ENCODE data around the gene EIF4G3.

- TF ChIP-seq CTCF (IDR thresholded peaks at IDR 0.05; ENCODE audit: extremely low read depth in 1 of 2, insufficient read depth in 1 of 2, low read depth in 1 of 2, low read length in 2 of 2) (no peak), POLR2A (IDR thresholded peaks at IDR 0.05; ENCODE audit: low read depth, low read length) (no peak), POLR2AphosphoS5 (IDR thresholded peaks at IDR 0.05; ENCODE audit: insufficient read depth, low read depth, low read length) (no peak), FOS (IDR thresholded peaks at IDR 0.05; ENCODE audit: borderline replicate concordance, insufficient read depth, low read length) (no peak), JUN (IDR thresholded peaks at IDR 0.05; ENCODE audit: borderline replicate concordance, insufficient read depth, insufficient read length, low read depth) (no peak), EZH2 (IDR thresholded peaks at IDR 0.05; ENCODE audit: borderline replicate concordance, low read depth, low read length, severe bottlenecking) (no peak), MYC (IDR thresholded peaks at IDR 0.05; ENCODE audit: low read depth, low read length) (no peak), MAX (IDR thresholded peaks at IDR 0.05; ENCODE audit: insufficient read depth, insufficient read length) (no peak), GATA2 (IDR thresholded peaks at IDR 0.05; ENCODE audit: insufficient read depth, insufficient read length, low read depth, low read length) (no peak)
These were observed 355.2 kb downstream of the EIF4G3 start for GRCh38 chr1:20821466-20821865.

All from endothelial cell of umbilical vein (primary cell).